GM21619 (cell line): ENCODE data around the gene SLC34A1.
"Not testable (repeated sequence)": the region's sequence is repeated elsewhere in the genome, so short reads cannot be mapped to it uniquely, and the experiment has no call there.

Experiments
- ATAC-seq: cut with Tn5 transposase; IDR thresholded peaks from one replicate; pipeline ENCODE4 v1.9.1; 2021; ENCODE audit not compliant: unreplicated experiment

Gene SLC34A1

GRCh38 chr5:177354711-177355110 is 29.5 kb upstream of the SLC34A1 start:
- no peak for ATAC-seq

- no peak for ATAC-seq
Measured at GRCh38 chr5:177355162-177355867, 28.9 kb upstream of the SLC34A1 start.

GRCh38 chr5:177355868-177356168 is 28.4 kb upstream of the SLC34A1 start:
- ATAC-seq = no peak

- ATAC-seq = no peak
Measured at GRCh38 chr5:177356746-177357145, 27.5 kb upstream of the SLC34A1 start.

GRCh38 chr5:177357146-177357458 is 27.1 kb upstream of the SLC34A1 start:
- ATAC-seq = no peak

GRCh38 chr5:177357459-177358351 is 26.5 kb upstream of the SLC34A1 start, which contains the start of gene RGS14:
Gene RGS14 (plus strand): TSS chr5:177357924. CDS start chr5:177358025, 101 bp downstream.
- ATAC-seq = peak; percentile 90

GRCh38 chr5:177358370-177358819 is 25.8 kb upstream of the SLC34A1 start:
- peak; percentile 6 for ATAC-seq

- no peak for ATAC-seq
Measured at GRCh38 chr5:177359451-177359851, 24.8 kb upstream of the SLC34A1 start.

- ATAC-seq = no peak
Measured at GRCh38 chr5:177359860-177360259, 24.4 kb upstream of the SLC34A1 start.

GRCh38 chr5:177360740-177361139 is 23.5 kb upstream of the SLC34A1 start:
- not testable (repeated sequence) for ATAC-seq

GRCh38 chr5:177361418-177362291 is 22.6 kb upstream of the SLC34A1 start:
- no peak for ATAC-seq

- no peak for ATAC-seq
Measured at GRCh38 chr5:177362292-177362609, 22.0 kb upstream of the SLC34A1 start.

- peak; percentile 39 for ATAC-seq
Measured at GRCh38 chr5:177362610-177363507, 21.4 kb upstream of the SLC34A1 start.

GRCh38 chr5:177363565-177363964 is 20.7 kb upstream of the SLC34A1 start:
- ATAC-seq = no peak

GRCh38 chr5:177364159-177364962 is 19.9 kb upstream of the SLC34A1 start:
- peak; percentile 36 for ATAC-seq

- no peak for ATAC-seq
Measured at GRCh38 chr5:177365845-177366527, 18.2 kb upstream of the SLC34A1 start.

GRCh38 chr5:177366528-177367322 is 17.5 kb upstream of the SLC34A1 start:
- no peak for ATAC-seq

- ATAC-seq = no peak
Measured at GRCh38 chr5:177367323-177367848, 16.8 kb upstream of the SLC34A1 start.
